Rectal smooth muscle tissue (tissue), 1 donor: Measurements from ENCODE around the gene ADAMTS17.

Experiments
- H3K27ac ChIP-seq: one replicate; pipeline ENCODE4 v1.7.0; 2013; ENCODE audit warnings: low read depth, low read length, inconsistent platforms
- H3K27me3 ChIP-seq: one replicate; pipeline ENCODE4 v1.7.0; 2013; ENCODE audit warnings: low read length; ENCODE audit not compliant: control insufficient read depth, insufficient read depth
- H3K36me3 ChIP-seq: one replicate; pipeline ENCODE4 v1.7.0; 2013; ENCODE audit warnings: low read length; ENCODE audit not compliant: control insufficient read depth, insufficient read depth
- H3K4me1 ChIP-seq: one replicate; pipeline ENCODE4 v1.7.0; 2013; ENCODE audit warnings: low read length; ENCODE audit not compliant: control insufficient read depth, insufficient read depth
- H3K4me3 ChIP-seq: one replicate; pipeline ENCODE4 v1.7.0; 2013; ENCODE audit warnings: low read length
- H3K9ac ChIP-seq: one replicate; pipeline ENCODE4 v1.7.0; 2013; ENCODE audit warnings: low read length

Gene ADAMTS17

DNA sequence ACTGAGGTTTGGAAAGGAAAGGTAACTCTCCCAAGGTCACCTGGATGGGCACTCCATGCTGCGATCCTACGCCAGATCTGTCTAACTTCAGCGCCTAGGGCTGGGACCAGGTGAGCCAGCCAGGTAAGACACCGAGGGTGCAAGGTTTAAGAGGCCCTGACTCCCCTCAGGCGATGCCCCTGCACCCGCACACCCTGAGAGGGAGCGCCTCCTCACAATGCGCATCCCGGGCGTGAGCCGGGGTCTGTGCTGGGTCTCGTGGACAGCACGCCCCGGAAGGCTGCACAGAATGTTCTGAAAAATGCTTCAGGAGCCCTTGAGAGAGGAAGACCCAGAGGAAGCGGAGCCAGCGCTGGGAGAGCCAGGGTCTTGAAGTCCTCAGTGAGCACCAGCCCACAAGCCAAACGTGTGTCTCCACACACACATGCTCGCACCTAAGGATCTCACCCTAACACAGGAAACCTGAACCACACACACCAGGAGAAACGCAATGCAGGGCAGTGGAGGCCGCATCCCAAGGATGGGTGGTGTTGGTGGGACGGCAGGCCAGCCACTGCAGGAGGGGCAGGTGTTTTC lies 142.0 kb downstream of the ADAMTS17 start:
- Histone ChIP-seq H3K4me3 (no peak overlapping the region), H3K4me1 (no peaks in the 10 kb centered on the region), H3K9ac (no peak overlapping the region), H3K27ac (no peak overlapping the region), H3K36me3 (no peaks in the 10 kb centered on the region), H3K27me3 (no peaks in the 10 kb centered on the region)

DNA sequence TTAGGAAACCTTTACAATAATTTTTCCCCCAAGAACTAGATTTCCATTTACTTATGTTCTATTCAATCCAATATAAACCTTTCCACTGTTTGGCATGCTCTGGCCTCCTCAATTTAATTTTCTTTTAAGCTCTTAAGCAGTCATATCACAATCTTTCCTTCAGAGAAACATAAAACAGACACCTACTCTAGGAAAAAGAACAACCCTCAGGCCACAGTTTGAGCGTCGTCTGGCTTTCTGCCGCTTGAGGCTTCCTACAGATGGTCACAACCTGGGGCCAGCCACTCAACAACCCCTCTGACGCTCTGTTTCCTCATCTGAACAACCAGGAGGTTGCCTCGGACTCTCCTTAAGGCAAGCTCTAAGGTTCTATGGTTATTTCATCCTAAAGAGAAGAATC lies 143.3 kb downstream of the ADAMTS17 start:
- Histone ChIP-seq H3K4me1 (no peaks in the 10 kb centered on the region), H3K36me3 (no peaks in the 10 kb centered on the region), H3K27me3 (no peaks in the 10 kb centered on the region), H3K27ac (no peak overlapping the region), H3K9ac (no peak overlapping the region), H3K4me3 (no peak overlapping the region)

DNA sequence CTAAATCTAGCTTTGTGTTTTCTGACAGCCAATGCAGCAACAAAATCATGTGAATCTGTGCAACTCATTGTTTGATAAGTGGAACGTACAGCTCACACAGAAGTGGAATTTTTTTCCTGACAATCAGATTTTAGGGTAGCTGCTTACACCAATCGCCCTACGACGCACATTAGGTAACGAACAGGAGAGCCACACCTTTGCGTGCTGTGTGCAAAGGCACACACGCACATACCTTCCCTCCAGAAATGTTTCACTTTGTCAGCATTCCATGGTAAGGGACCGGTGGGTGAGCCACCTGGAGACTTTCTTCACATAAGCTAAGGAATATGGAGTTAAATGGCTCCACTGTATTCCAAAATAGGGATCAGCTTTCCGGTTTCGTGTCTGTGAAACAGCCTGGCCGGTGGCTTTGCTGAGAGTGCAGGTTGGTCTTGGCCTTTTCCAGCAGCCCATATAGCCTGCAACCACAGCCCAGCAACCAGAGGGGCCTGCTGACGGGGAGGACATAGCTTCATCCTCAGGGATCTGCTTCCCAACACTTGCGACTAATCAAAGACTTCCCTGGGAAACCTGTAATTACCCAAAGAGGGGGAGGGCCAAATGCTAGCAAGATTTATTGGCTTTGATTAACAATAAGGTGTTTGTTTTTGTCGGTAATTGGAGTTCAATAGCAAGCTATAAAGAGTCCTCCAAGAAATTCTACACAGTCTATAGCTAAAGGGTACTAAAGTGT lies 145.3 kb downstream of the ADAMTS17 start:
- no peaks in the 10 kb centered on the region for H3K27me3 ChIP-seq
- H3K27ac ChIP-seq = no peak overlapping the region
- H3K4me1 ChIP-seq = no peaks in the 10 kb centered on the region
- no peaks in the 10 kb centered on the region for H3K36me3 ChIP-seq
- no peak overlapping the region for H3K9ac ChIP-seq
- H3K4me3 ChIP-seq = no peak overlapping the region

DNA sequence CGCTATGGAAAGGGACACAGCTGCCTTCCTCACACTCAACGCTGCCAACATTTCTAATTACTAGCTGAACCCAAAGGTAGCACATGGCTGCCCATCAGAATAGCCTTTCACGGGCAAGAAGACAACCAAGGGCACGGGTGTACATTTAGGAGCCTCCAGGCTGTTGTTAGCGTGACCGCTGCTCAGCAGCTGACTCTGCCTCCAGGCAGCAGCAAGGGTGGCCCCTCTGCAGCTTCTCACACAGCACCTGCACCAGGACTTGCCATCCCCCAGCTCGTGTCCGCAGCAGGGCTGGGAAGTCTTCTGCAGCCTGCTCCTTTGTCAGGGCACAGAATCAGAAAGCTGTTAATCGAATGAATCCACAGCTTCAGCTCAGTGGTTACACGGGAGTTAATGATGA lies 146.8 kb downstream of the ADAMTS17 start:
- H3K9ac ChIP-seq = no peak overlapping the region
- H3K4me3 ChIP-seq = no peak overlapping the region
- H3K27ac ChIP-seq = no peak overlapping the region
- no peaks in the 10 kb centered on the region for H3K4me1 ChIP-seq
- no peaks in the 10 kb centered on the region for H3K27me3 ChIP-seq
- H3K36me3 ChIP-seq = no peaks in the 10 kb centered on the region

DNA sequence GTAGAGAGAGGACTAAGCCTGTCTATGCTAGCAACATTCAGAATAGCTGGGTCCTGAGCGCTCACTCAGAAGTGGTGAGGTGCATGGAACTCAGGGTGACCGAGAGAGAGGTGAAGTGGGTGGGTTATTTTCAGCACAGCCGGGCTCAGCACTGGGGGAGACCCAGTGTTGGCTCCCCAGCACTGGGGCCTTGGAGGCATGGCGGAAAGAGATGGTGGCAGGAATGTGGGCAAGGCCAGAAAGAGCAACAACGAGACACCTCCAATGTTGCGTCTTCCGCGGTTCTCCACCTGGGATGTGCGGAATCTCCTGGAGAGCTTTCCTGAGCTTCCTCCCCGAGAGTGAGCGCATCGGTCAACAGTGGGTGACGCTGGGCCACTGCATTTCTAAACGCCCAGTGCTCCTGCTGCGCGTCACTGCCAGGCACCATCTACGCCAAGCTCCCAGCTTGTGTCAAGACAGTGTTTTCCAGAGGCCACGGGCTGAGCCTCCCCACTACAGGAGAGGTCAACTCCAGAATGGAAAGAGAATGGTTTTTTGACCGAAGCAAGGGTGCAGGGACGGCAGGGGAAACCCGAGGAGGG lies 148.4 kb downstream of the ADAMTS17 start:
- Histone ChIP-seq H3K4me3 (no peak overlapping the region), H3K36me3 (no peaks in the 10 kb centered on the region), H3K9ac (no peak overlapping the region), H3K27ac (no peak overlapping the region), H3K27me3 (no peaks in the 10 kb centered on the region), H3K4me1 (no peaks in the 10 kb centered on the region)

DNA sequence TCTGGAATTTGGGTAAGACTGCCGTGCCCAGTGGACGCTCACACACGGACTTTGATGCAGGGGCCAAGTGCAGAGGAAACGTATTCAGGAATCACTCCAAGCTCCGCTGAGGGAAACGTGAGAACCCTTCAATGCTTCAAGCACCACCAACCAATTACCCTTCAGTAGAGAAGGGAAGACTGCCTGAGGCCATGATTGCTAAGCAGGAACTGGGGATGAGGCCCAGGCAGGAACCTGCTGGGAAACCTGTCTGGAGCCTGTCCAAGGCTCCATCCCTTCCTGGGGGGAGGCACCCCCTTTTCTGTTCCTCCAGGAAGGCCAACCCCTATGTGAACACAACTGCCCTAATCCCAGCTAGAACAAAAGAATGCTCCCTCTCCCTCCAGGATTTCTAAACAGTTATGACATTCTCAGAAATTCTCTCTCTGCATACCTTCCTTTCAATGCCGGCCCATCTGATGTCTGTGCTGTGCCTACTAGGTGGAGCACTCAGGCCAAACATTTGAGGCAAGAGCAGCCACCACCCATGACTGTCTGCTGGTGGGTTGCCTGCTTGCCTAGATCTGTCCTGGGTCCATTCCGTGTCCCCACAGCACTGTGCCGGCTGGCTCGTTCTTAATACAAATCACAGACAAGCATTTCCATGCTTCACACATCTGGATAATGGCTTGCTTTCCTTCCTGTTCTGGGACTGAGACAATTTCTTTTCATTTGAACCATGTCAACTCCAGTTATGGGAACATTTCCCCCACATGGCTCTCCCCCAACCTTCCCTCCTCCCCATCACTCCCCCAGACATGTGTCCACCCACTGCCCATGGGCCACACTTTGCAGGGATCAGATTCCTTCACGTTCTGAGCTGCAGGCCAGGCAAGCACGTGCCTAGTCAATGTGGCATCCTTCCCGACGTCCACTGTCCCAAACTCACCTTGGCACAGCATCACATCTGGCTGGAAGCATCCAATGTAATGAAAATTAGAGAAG lies 149.4 kb downstream of the ADAMTS17 start:
- Histone ChIP-seq H3K36me3 (no peaks in the 10 kb centered on the region), H3K4me3 (no peak overlapping the region), H3K4me1 (no peaks in the 10 kb centered on the region), H3K27me3 (no peaks in the 10 kb centered on the region), H3K9ac (no peak overlapping the region), H3K27ac (no peak overlapping the region)

DNA sequence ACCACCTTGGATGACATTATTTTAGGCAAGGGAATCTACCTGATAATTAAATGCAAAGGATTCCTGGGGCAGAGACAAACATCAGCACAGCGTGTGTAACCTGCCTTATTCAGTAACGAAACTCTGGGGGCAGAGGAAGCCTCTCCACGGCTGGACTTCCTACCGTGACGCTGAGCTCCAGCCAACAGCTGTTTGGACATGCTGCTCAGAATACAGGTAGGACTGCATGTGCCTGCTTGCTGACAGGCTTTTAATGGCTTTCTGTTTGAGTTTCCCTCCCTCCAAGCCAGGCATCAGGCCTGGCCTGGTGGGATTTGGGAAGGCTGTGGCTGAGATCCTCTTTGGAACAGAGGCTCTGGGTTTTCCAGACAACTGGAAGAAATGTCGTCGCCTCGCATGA lies 150.6 kb downstream of the ADAMTS17 start:
- H3K36me3 ChIP-seq = no peaks in the 10 kb centered on the region
- H3K4me3 ChIP-seq = no peak overlapping the region
- no peak overlapping the region for H3K9ac ChIP-seq
- H3K27me3 ChIP-seq = no peaks in the 10 kb centered on the region
- H3K27ac ChIP-seq = no peak overlapping the region
- H3K4me1 ChIP-seq = no peaks in the 10 kb centered on the region

DNA sequence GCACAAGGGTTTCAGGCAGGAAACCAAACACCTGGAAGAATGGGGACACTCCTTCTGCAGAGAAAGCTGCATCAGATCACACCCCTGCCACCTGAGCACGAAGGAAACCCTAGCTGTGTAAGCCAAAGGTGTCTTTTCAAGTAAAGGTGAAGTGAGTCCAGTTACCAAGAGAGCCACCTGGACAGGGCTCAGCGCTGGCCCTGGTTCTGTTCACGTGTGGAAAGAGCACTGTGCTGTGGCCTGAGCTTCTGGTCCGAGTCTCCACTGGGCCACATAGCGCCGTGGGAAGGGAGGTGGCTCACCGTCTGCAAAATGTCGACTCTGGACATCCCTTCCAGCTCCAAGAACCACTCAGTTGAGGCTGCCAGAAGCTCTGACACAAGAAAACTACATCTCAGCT lies 151.1 kb downstream of the ADAMTS17 start:
- no peaks in the 10 kb centered on the region for H3K27me3 ChIP-seq
- no peaks in the 10 kb centered on the region for H3K4me1 ChIP-seq
- H3K36me3 ChIP-seq = no peaks in the 10 kb centered on the region
- H3K9ac ChIP-seq = no peak overlapping the region
- H3K4me3 ChIP-seq = no peak overlapping the region
- H3K27ac ChIP-seq = no peak overlapping the region

DNA sequence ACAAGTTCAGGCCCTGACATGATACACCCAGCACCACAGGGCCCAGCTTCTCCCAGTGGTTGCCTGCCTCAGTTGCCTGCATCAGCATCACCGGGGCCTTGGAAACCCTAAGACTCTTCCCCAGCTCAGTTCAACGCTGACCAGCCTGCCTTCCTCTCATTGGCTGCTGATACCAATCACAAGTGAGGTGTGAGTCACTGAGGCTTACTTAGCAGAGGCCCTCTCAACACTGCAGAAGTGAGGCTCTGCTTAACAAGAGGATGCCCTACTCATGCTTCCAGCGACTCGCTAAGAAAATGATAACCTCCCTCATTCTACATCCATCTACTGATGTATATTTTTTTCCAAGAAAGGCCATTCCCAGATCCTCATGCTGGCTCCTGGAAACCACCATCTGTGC lies 151.9 kb downstream of the ADAMTS17 start:
- Histone ChIP-seq H3K27me3 (no peaks in the 10 kb centered on the region), H3K9ac (no peak overlapping the region), H3K27ac (no peak overlapping the region), H3K4me1 (no peaks in the 10 kb centered on the region), H3K36me3 (no peaks in the 10 kb centered on the region), H3K4me3 (no peak overlapping the region)

DNA sequence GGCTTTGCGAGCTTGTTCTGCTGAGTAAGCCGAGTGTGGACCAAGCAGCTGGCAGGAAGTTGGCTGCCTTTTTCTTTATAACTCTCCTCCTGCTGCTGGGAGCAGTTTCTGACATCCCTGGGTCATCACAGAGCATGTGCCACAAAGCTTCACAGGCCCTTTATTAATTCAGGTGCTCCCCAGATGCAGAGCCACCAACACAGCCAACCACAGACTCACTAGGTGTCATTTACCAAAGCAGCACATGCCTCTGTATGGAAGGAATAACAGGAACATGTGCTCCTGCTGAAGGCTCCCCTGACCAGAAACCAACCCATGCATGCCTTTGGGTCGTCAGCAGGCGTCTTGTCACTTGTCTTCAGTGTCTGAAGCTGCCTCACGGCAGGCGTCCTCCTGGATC lies 152.5 kb downstream of the ADAMTS17 start:
- H3K9ac ChIP-seq = no peak overlapping the region
- no peak overlapping the region for H3K27ac ChIP-seq
- H3K36me3 ChIP-seq = no peaks in the 10 kb centered on the region

DNA sequence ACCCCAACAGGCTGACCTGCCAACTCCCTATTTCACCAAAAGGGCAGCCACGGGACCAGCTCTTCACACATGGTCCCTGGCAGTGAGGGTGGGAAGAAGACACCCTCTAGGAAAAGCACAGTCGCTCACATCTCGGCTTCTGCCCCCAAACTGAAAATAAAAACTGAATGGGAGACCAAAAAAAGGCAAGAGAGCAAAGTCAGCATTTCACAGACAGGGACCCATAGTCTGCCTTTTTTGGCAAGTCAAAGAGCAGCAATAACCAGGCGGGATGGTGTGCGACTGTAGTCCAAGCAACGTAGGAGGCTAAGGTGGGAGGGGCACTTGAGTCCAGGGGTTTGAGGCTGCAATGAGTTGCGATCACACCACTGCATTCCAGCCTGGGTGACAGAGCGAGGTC lies 154.1 kb downstream of the ADAMTS17 start:
- H3K9ac ChIP-seq = no peak overlapping the region
- no peaks in the 10 kb centered on the region for H3K36me3 ChIP-seq
- H3K4me3 ChIP-seq = no peak overlapping the region
- no peaks in the 10 kb centered on the region for H3K27me3 ChIP-seq
- H3K27ac ChIP-seq = no peak overlapping the region
- H3K4me1 ChIP-seq = no peaks in the 10 kb centered on the region

More for the DNA sequence above, 152.5 kb downstream of the ADAMTS17 start:
- Histone ChIP-seq H3K4me3 (no peak overlapping the region), H3K27me3 (no peaks in the 10 kb centered on the region), H3K4me1 (no peaks in the 10 kb centered on the region)

DNA sequence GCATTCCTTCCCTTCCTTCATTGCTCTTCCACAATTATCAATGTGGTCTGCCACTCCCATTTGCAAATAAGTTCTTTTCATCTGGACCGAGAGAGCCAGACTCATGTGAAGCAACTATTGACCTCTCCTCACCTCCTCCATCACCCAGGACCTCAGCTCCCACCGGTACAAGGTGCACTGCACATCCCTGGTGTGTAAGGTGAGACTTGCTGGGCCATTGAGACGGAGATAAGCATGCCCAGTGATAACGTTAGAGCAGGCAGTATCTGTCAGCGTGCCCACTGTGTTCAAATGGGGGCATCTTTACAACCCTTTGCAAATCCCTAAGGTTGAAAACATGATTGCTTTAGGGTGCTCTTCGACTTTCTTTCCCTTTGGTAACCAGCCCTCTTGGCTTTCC lies 154.8 kb downstream of the ADAMTS17 start:
- H3K4me3 ChIP-seq = no peak overlapping the region
- no peaks in the 10 kb centered on the region for H3K27me3 ChIP-seq
- no peak overlapping the region for H3K27ac ChIP-seq
- no peak overlapping the region for H3K9ac ChIP-seq
- H3K36me3 ChIP-seq = no peaks in the 10 kb centered on the region
- H3K4me1 ChIP-seq = no peaks in the 10 kb centered on the region
